OCI-LY3 (cell line): Measurements from ENCODE around the gene LACTBL1.

Experiments
- EZH2phosphoT487 ChIP-seq: fragments of 200-600 bp; shearing (Covaris generic); IDR thresholded peaks from 2 replicates; pipeline ENCODE4 v1.6.1; 2018; ENCODE audit warnings: antibody characterized with exemption, mixed run types, low read depth
- TF ChIP-seq, protein P1 (sequence below): fragments of 200-600, 300-600 bp; sonication (generic); IDR thresholded peaks from 2 replicates; pipeline ENCODE4 v1.5.1; 2014; ENCODE audit warnings: antibody characterized with exemption, low read length, low read depth

DNA sequence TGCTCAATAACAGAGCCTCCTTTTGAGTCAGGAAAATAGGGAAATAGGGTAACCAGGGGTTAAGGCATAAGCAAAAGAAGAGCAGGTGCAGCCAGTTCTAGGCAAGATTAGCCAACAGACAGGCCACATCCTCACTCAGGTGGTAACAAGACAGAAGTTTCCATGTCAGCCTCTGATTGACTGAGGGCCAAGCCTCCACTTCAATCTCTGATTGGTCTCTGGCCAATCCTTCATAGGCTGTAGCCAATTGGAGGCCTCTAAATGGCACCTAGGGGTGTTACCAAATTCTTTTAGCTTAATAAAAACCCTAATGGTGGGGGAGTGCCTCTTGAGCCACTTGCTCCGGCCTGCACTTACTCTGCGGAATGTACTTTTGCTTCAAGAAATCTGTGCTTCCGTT, 37.2 kb downstream of the LACTBL1 start:
- TF ChIP-seq, protein P1, sequence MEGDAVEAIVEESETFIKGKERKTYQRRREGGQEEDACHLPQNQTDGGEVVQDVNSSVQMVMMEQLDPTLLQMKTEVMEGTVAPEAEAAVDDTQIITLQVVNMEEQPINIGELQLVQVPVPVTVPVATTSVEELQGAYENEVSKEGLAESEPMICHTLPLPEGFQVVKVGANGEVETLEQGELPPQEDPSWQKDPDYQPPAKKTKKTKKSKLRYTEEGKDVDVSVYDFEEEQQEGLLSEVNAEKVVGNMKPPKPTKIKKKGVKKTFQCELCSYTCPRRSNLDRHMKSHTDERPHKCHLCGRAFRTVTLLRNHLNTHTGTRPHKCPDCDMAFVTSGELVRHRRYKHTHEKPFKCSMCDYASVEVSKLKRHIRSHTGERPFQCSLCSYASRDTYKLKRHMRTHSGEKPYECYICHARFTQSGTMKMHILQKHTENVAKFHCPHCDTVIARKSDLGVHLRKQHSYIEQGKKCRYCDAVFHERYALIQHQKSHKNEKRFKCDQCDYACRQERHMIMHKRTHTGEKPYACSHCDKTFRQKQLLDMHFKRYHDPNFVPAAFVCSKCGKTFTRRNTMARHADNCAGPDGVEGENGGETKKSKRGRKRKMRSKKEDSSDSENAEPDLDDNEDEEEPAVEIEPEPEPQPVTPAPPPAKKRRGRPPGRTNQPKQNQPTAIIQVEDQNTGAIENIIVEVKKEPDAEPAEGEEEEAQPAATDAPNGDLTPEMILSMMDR, result no peak
- no peak for TF ChIP-seq EZH2phosphoT487
